ENCODE data around the gene SCLT1. TPM values are rescaled to one million over a fixed set of nuclear protein-coding genes. Genes with fewer than 3 reads are reported as not detected.

SCLT1 gene
- polyA plus RNA-seq, 1 experiment: 3.1 TPM

DNA sequence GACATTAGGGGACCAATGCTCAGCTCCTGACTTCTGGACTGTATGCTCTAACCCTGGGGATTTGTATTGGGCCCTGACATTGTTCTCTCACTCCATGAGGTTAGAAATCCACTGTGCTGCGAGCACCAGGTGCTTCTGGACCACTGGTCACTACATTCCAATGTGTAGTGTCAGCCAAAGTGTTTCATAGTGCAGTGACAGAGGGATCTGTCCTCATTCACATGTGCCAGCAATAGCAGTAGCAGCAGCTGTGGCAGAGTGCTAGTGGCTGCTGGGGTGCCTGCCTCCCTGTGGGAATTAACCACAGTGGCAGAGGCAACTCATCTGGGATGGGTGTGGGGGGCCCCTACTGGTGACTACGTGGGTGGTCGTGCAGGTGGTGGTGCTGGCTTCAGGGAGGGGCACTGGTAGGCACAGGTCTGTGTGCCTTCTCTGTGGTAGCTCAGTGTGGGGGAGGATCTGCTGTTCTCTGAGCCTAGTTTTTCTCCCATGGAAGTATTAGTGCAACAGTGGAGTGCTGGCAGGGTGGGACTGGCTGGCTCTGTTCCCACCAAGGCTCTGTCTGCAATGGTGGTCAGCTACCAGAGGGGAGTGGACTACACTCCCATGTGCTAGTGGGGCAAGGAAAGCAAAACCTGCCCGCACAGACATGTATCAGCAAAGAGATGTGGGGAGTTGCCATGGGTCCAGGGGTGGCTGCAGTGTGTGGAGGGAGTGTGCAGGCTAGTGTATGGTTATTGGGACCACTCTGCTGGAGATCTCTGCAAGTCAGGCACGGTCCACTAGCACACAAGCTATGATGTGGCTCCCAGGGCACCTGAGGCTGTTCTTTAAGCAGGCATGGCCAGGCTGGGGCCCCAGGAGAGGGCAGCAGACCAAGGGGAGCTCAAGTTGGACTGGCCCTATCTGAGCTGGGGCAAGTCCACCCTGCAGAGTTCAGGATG lies 78.5 kb downstream of the SCLT1 start:
- no peaks in the 10 kb centered on the region for H3K36me3 ChIP-seq (ENCODE audit: control insufficient read depth, insufficient read depth, low read length)
- CTCF ChIA-PET: interaction anchor here (0.6 kb wide), 1 partner anchor 1204 kb away, joined by 3 read pairs; no protein-coding TSS in a partner anchor
- POLR2A ChIA-PET: no interaction called here
- H3K27me3 ChIP-seq (ENCODE audit: control insufficient read depth, insufficient read depth, low read length): no peaks in the 10 kb centered on the region
- DNase-seq (ENCODE audit: low read depth): no peak
- H3K4me3 ChIP-seq (ENCODE audit: low read depth, low read length): no peak overlapping the region
- TF ChIP-seq, protein P1, sequence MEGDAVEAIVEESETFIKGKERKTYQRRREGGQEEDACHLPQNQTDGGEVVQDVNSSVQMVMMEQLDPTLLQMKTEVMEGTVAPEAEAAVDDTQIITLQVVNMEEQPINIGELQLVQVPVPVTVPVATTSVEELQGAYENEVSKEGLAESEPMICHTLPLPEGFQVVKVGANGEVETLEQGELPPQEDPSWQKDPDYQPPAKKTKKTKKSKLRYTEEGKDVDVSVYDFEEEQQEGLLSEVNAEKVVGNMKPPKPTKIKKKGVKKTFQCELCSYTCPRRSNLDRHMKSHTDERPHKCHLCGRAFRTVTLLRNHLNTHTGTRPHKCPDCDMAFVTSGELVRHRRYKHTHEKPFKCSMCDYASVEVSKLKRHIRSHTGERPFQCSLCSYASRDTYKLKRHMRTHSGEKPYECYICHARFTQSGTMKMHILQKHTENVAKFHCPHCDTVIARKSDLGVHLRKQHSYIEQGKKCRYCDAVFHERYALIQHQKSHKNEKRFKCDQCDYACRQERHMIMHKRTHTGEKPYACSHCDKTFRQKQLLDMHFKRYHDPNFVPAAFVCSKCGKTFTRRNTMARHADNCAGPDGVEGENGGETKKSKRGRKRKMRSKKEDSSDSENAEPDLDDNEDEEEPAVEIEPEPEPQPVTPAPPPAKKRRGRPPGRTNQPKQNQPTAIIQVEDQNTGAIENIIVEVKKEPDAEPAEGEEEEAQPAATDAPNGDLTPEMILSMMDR (IDR thresholded peaks at IDR 0.05; ENCODE audit: insufficient read depth, low read depth, low read length): no peak

DNA sequence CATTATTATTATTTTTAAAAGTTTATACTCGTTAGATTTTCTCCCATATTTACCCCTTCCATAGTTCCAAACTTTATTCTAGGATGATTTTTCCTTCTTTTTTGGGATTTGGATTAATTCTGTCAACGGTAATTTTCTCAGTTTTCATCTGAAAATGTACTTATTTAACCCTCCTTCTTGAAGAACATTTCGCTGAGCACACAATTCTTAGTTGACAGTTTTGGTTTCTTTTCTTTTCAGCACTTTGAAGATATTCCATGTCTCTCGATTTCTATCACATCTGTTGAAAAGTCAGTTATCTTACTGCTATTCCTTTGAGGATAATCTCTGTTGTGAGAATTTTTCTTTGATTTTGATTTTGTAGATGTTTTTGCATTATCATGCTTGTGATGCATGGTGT lies 85.2 kb downstream of the SCLT1 start:
- POLR2A ChIA-PET: no interaction called here
- Histone ChIP-seq H3K36me3 (ENCODE audit: control insufficient read depth, insufficient read depth, low read length) (no peaks in the 10 kb centered on the region), H3K4me3 (ENCODE audit: low read depth, low read length) (no peak overlapping the region), H3K27me3 (ENCODE audit: control insufficient read depth, insufficient read depth, low read length) (no peaks in the 10 kb centered on the region)
- TF ChIP-seq, protein P1 (IDR thresholded peaks at IDR 0.05; ENCODE audit: insufficient read depth, low read depth, low read length): no peak
- no peak for DNase-seq (ENCODE audit: low read depth)
- CTCF ChIA-PET: no interaction called here

DNA sequence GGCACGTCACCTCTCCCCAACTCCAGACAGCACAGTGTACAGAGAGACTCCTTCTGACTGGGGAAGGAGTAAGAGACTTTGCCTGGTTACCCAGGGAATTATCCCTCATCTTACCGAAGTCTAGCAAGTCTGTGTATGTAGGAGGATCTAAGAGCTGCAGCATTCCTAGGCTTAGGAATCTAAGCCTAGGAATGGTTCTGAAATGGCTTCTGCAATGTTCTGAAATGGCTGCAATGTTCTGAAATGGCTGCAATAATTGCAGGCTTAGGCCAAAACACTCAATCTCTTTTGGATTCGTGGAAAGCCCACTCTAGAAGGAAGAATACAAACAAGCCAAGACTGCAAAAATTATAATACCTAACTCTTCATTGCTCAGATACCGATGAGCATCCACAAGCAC lies 106.4 kb downstream of the SCLT1 start:
- H3K4me3 ChIP-seq (ENCODE audit: low read depth, low read length): no peak overlapping the region
- POLR2A ChIA-PET: no interaction called here
- CTCF ChIA-PET: no interaction called here
- H3K27me3 ChIP-seq (ENCODE audit: control insufficient read depth, insufficient read depth, low read length): no peaks in the 10 kb centered on the region
- DNase-seq (ENCODE audit: low read depth): no peak
- H3K36me3 ChIP-seq (ENCODE audit: control insufficient read depth, insufficient read depth, low read length): no peaks in the 10 kb centered on the region; the same call in 1 of the 2 replicates
- TF ChIP-seq, protein P1 (IDR thresholded peaks at IDR 0.05; ENCODE audit: insufficient read depth, low read depth, low read length): no peak

DNA sequence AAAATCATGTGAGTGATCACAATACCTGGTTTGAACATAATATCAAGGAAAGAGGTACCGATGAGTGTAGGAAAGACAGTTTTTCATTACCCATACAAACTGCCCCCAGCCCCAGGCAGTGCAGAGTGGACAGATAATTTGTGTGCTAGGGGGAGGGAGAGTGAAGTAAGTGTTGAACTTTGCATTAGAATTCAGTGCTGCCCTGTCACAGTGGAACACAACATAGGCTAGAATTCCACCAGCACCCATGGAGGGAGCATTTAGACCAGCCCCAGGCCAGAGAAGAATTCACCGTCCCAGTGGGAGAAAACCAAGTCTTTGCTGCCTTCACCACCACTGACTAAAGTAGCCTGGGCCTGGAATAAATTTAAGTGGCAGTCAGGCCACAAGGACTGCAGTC lies 107.3 kb downstream of the SCLT1 start:
- CTCF ChIA-PET: no interaction called here
- Histone ChIP-seq H3K4me3 (ENCODE audit: low read depth, low read length) (no peak overlapping the region), H3K27me3 (ENCODE audit: control insufficient read depth, insufficient read depth, low read length) (no peaks in the 10 kb centered on the region), H3K36me3 (ENCODE audit: control insufficient read depth, insufficient read depth, low read length) (no peaks in the 10 kb centered on the region; the same call in 1 of the 2 replicates)
- DNase-seq (ENCODE audit: low read depth): no peak
- TF ChIP-seq, protein P1 (IDR thresholded peaks at IDR 0.05; ENCODE audit: insufficient read depth, low read depth, low read length): no peak
- POLR2A ChIA-PET: no interaction called here

DNA sequence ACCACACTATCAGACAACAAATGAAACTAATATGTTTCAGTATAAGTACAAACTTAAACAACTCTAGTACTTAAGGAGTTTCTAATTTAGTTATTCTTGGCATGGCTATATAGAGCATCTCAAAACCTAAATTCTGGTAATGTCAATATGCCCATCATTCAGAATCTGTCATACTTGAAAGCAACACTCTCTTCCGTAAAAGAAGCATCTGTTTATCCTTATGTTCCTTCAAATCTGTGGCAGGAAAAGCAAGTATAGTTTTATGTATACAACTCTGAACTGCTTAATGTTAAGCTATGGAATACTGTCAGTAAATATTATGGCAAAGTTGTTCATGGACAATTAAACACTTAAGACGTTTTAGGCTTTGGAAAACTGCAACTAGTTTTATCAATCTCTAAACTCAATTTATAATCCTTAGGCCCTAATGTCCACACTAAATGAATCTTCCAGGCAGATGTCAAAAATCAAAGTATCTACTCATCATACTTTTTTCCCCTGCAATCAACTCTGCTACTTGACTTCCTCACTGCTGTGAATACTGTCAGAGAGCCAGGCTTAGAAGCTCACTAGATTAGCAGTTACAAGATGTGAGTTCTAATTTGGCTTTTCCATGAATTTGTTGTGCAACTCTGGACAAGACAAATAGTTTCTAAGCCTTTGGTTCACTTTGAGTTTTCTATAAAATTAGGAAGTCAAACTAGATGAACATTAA lies 109.4 kb downstream of the SCLT1 start:
- Histone ChIP-seq H3K36me3 (ENCODE audit: control insufficient read depth, insufficient read depth, low read length) (no peaks in the 10 kb centered on the region; the same call in 1 of the 2 replicates), H3K27me3 (ENCODE audit: control insufficient read depth, insufficient read depth, low read length) (no peaks in the 10 kb centered on the region), H3K4me3 (ENCODE audit: low read depth, low read length) (no peak overlapping the region)
- POLR2A ChIA-PET: no interaction called here
- TF ChIP-seq, protein P1 (IDR thresholded peaks at IDR 0.05; ENCODE audit: insufficient read depth, low read depth, low read length): no peak
- CTCF ChIA-PET: no interaction called here
- no peak for DNase-seq (ENCODE audit: low read depth)
